Lower leg skin (tissue), 3 donors: ENCODE data around the gene EMC10.

ENCODE experiments used
- POLR2A ChIP-seq, 2 donors: fragments of 450-650 bp; IDR thresholded peaks; one replicate each; pipeline ENCODE4 v1.6.1; 2016 to 2017; ENCODE audit warnings: antibody characterized with exemption in 2 of 2, mild to moderate bottlenecking in 1 of 2, moderate library complexity in 1 of 2
- TF ChIP-seq, protein P1 (sequence below), 3 donors: fragments of 450-650 bp; IDR thresholded peaks; one replicate each; pipeline ENCODE4 v1.5.1; 2016; ENCODE audit warnings: antibody characterized with exemption in 3 of 3, mild to moderate bottlenecking in 3 of 3, moderate library complexity in 2 of 3

- TF ChIP-seq, protein P1, sequence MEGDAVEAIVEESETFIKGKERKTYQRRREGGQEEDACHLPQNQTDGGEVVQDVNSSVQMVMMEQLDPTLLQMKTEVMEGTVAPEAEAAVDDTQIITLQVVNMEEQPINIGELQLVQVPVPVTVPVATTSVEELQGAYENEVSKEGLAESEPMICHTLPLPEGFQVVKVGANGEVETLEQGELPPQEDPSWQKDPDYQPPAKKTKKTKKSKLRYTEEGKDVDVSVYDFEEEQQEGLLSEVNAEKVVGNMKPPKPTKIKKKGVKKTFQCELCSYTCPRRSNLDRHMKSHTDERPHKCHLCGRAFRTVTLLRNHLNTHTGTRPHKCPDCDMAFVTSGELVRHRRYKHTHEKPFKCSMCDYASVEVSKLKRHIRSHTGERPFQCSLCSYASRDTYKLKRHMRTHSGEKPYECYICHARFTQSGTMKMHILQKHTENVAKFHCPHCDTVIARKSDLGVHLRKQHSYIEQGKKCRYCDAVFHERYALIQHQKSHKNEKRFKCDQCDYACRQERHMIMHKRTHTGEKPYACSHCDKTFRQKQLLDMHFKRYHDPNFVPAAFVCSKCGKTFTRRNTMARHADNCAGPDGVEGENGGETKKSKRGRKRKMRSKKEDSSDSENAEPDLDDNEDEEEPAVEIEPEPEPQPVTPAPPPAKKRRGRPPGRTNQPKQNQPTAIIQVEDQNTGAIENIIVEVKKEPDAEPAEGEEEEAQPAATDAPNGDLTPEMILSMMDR (IDR thresholded peaks at IDR 0.05): no peak
- no peak for TF ChIP-seq POLR2A (IDR thresholded peaks at IDR 0.05)
Observed at GRCh38 chr19:50481351-50482149, 5.2 kb downstream of the EMC10 start.
